Measurements from ENCODE around the gene NTF4.

GRCh38 chr19:49042177-49042576, 22.4 kb downstream of the NTF4 start:
- TF ChIP-seq, protein P1, sequence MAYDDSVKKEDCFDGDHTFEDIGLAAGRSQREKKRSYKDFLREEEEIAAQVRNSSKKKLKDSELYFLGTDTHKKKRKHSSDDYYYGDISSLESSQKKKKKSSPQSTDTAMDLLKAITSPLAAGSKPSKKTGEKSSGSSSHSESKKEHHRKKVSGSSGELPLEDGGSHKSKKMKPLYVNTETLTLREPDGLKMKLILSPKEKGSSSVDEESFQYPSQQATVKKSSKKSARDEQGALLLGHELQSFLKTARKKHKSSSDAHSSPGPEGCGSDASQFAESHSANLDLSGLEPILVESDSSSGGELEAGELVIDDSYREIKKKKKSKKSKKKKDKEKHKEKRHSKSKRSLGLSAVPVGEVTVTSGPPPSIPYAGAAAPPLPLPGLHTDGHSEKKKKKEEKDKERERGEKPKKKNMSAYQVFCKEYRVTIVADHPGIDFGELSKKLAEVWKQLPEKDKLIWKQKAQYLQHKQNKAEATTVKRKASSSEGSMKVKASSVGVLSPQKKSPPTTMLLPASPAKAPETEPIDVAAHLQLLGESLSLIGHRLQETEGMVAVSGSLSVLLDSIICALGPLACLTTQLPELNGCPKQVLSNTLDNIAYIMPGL (CRISPR knock-in tag; IDR thresholded peaks at IDR 0.05; ENCODE audit: borderline replicate concordance in 1 of 2, low read depth in 1 of 2): no peak
- TF ChIP-seq, protein P2, sequence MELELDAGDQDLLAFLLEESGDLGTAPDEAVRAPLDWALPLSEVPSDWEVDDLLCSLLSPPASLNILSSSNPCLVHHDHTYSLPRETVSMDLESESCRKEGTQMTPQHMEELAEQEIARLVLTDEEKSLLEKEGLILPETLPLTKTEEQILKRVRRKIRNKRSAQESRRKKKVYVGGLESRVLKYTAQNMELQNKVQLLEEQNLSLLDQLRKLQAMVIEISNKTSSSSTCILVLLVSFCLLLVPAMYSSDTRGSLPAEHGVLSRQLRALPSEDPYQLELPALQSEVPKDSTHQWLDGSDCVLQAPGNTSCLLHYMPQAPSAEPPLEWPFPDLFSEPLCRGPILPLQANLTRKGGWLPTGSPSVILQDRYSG (CRISPR knock-in tag; IDR thresholded peaks at IDR 0.05): no peak
- TF ChIP-seq HDAC6 (IDR thresholded peaks at IDR 0.05; ENCODE audit: low read depth, low read length) (no peak), BRD4 (CRISPR knock-in tag; IDR thresholded peaks at IDR 0.05) (no peak), CCAR2 (optimal IDR thresholded peaks at IDR 0.05; ENCODE audit: low read depth, low read length) (no peak), NAIF1 (CRISPR knock-in tag; IDR thresholded peaks at IDR 0.05; ENCODE audit: borderline replicate concordance) (no peak), SMARCC2 (IDR thresholded peaks at IDR 0.05) (no peak), ZNF552 (CRISPR knock-in tag; IDR thresholded peaks at IDR 0.05; ENCODE audit: borderline replicate concordance) (no peak), FOXA1 (IDR thresholded peaks at IDR 0.05) (no peak), FOXA1 (CRISPR knock-in tag; IDR thresholded peaks at IDR 0.05) (no peak), YY1 (IDR thresholded peaks at IDR 0.05; ENCODE audit: insufficient read depth, insufficient replicate concordance, low read depth, low read length) (no peak), ZNF672 (CRISPR knock-in tag; IDR thresholded peaks at IDR 0.05) (no peak)
- TF ChIP-seq, protein P3, sequence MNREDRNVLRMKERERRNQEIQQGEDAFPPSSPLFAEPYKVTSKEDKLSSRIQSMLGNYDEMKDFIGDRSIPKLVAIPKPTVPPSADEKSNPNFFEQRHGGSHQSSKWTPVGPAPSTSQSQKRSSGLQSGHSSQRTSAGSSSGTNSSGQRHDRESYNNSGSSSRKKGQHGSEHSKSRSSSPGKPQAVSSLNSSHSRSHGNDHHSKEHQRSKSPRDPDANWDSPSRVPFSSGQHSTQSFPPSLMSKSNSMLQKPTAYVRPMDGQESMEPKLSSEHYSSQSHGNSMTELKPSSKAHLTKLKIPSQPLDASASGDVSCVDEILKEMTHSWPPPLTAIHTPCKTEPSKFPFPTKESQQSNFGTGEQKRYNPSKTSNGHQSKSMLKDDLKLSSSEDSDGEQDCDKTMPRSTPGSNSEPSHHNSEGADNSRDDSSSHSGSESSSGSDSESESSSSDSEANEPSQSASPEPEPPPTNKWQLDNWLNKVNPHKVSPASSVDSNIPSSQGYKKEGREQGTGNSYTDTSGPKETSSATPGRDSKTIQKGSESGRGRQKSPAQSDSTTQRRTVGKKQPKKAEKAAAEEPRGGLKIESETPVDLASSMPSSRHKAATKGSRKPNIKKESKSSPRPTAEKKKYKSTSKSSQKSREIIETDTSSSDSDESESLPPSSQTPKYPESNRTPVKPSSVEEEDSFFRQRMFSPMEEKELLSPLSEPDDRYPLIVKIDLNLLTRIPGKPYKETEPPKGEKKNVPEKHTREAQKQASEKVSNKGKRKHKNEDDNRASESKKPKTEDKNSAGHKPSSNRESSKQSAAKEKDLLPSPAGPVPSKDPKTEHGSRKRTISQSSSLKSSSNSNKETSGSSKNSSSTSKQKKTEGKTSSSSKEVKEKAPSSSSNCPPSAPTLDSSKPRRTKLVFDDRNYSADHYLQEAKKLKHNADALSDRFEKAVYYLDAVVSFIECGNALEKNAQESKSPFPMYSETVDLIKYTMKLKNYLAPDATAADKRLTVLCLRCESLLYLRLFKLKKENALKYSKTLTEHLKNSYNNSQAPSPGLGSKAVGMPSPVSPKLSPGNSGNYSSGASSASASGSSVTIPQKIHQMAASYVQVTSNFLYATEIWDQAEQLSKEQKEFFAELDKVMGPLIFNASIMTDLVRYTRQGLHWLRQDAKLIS (CRISPR knock-in tag; IDR thresholded peaks at IDR 0.05): no peak

All from HepG2 (cell line).